ENCODE measurements around the gene ZBTB24. TPM values are rescaled to one million over a fixed set of nuclear protein-coding genes. Genes with fewer than 3 reads are reported as not detected.

Gene ZBTB24
- total and polyA plus RNA-seq, 12 donors, result 1.1 to 4.0 (median 3.0) TPM

DNA sequence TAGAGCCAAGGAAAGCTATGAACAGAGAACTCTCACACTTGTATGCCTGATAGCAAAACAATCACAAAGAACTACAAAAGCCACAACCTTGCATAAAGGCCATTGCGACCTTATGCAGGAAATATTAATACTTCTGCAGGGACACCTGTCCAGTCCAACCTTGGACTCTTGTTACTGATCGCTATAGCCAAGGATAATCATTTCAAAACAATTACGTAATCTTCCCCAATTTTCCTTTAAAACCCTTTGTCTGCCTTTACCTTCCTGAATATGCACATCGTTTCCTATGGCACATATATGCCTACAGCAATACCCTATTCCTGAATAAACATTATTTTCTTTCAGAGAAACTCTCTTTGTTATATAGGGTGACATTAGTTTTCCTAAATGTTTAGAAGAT lies 65.4 kb downstream of the ZBTB24 start:
- no peaks in the 10 kb centered on the region for H3K4me1 ChIP-seq
- 87 to 97% methylated on average over 4 of the region's 4 CpGs for WGBS, 2 donors
- DNase-seq (no peak), ATAC-seq (no peak)
- no peaks in the 10 kb centered on the region for H3K27me3 ChIP-seq
- TF ChIP-seq, protein P1, sequence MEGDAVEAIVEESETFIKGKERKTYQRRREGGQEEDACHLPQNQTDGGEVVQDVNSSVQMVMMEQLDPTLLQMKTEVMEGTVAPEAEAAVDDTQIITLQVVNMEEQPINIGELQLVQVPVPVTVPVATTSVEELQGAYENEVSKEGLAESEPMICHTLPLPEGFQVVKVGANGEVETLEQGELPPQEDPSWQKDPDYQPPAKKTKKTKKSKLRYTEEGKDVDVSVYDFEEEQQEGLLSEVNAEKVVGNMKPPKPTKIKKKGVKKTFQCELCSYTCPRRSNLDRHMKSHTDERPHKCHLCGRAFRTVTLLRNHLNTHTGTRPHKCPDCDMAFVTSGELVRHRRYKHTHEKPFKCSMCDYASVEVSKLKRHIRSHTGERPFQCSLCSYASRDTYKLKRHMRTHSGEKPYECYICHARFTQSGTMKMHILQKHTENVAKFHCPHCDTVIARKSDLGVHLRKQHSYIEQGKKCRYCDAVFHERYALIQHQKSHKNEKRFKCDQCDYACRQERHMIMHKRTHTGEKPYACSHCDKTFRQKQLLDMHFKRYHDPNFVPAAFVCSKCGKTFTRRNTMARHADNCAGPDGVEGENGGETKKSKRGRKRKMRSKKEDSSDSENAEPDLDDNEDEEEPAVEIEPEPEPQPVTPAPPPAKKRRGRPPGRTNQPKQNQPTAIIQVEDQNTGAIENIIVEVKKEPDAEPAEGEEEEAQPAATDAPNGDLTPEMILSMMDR (IDR thresholded peaks at IDR 0.05), result no peak
- no peaks in the 10 kb centered on the region for H3K36me3 ChIP-seq
- intact Hi-C loops (cut with DNase I), result no loop called here
- no peak overlapping the region for H3K27ac ChIP-seq
- no peak overlapping the region for H3K4me3 ChIP-seq
- peaks cover 0 to 9% (median 0%) of the 10 kb centered on the region in 11 donors for H3K9me3 ChIP-seq

Other genes starting within 250 kb of the ZBTB24 start
- gene CD164, start 100.8 kb downstream of the ZBTB24 start, total RNA-seq, result 100 to 1,000 TPM; 106 to 180 (median 130) TPM
- 100 to 1,000 TPM in 1 of 2 donors, 10 to 100 TPM in 1; 88.5 to 138 TPM for gene CD164, start 100.8 kb downstream of the ZBTB24 start, polyA plus RNA-seq
- 1 to 10 TPM; 1.4 to 5.2 (median 3.0) TPM for gene PPIL6, start 42.6 kb downstream of the ZBTB24 start, total RNA-seq
- gene PPIL6, start 42.6 kb downstream of the ZBTB24 start, polyA plus RNA-seq, result 1 to 10 TPM in 1 of 2 donors, under 1 TPM in 1; 0.44 to 2.0 TPM
- gene SMPD2, start 42.5 kb downstream of the ZBTB24 start, total RNA-seq, result 1 to 10 TPM; 2.1 to 6.4 (median 3.8) TPM
- gene SMPD2, start 42.5 kb downstream of the ZBTB24 start, polyA plus RNA-seq, result 1 to 10 TPM; 4.8 to 8.9 TPM
- gene MICAL1, start 27.4 kb downstream of the ZBTB24 start, total RNA-seq, result 10 to 100 TPM in 2 of 10 donors, 1 to 10 TPM in 8; 2.4 to 11.5 (median 4.9) TPM
- gene MICAL1, start 27.4 kb downstream of the ZBTB24 start, polyA plus RNA-seq, result 10 to 100 TPM; 10.2 to 24.0 TPM
- gene AK9, start 208.0 kb upstream of the ZBTB24 start, total RNA-seq, result 10 to 100 TPM in 7 of 10 donors, 1 to 10 TPM in 3; 6.8 to 17.0 (median 10.9) TPM
- 10 to 100 TPM in 1 of 2 donors, 1 to 10 TPM in 1; 4.6 to 13.6 TPM for gene AK9, start 208.0 kb upstream of the ZBTB24 start, polyA plus RNA-seq
- gene FIG4, start 208.1 kb upstream of the ZBTB24 start, total RNA-seq, result 10 to 100 TPM in 3 of 10 donors, 1 to 10 TPM in 7; 7.6 to 13.1 (median 9.3) TPM
- 1 to 10 TPM; 5.1 to 6.7 TPM for gene FIG4, start 208.1 kb upstream of the ZBTB24 start, polyA plus RNA-seq